Gastroesophageal sphincter (tissue), 4 donors: Measurements from ENCODE around the gene ROBO1. TPM values are rescaled to one million over a fixed set of nuclear protein-coding genes. Genes with fewer than 3 reads are reported as not detected.

Source experiments
- ATAC-seq: fragments of 150-250 bp; one replicate; pipeline ENCODE4 v1.9.1; 2016; ENCODE audit warnings: mild to moderate bottlenecking, moderate library complexity
- H3K27ac ChIP-seq, 4 donors: fragments of 200-600 bp; sonication (generic) in 3 of 4; 1 replicate in 3 of 4; 2 replicates in 1 of 4; pipeline ENCODE4 v1.5.1; 2016 to 2019
- H3K27me3 ChIP-seq: fragments of 200-600 bp; sonication (generic); one replicate; pipeline ENCODE4 v1.5.1; 2019
- H3K36me3 ChIP-seq, 2 donors: fragments of 200-600 bp; sonication (generic); one replicate each; pipeline ENCODE4 v1.5.1; 2019; ENCODE audit warnings: control low read depth in 1 of 2
- H3K4me1 ChIP-seq, 3 donors: fragments of 200-600 bp; sonication (generic); 1 replicate in 2 of 3; 2 replicates in 1 of 3; pipeline ENCODE4 v1.5.1; 2016 to 2019; ENCODE audit warnings: control low read depth in 2 of 3
- H3K4me3 ChIP-seq, 2 donors: fragments of 200-600 bp; sonication (generic); one replicate each; pipeline ENCODE4 v1.5.1; 2019; ENCODE audit warnings: mild to moderate bottlenecking in 1 of 2, moderate library complexity in 1 of 2
- H3K9me3 ChIP-seq, 3 donors: fragments of 200-600 bp; sonication (generic); one replicate each; pipeline ENCODE4 v1.5.1; 2017 to 2019; ENCODE audit warnings: control low read depth in 2 of 3
- CTCF ChIP-seq, 4 experiments: fragments of 200-600 bp in 2 of 4; fragments of 450-650 bp in 2 of 4; sonication (generic) in 1 of 4; IDR thresholded peaks; one replicate each; pipeline ENCODE4 v1.5.1; 2017 to 2019; ENCODE audit warnings: antibody characterized with exemption in 4 of 4, mild to moderate bottlenecking in 2 of 4, moderate library complexity in 2 of 4
- EP300 ChIP-seq: sonication (generic); formaldehyde crosslinking; IDR thresholded peaks from one replicate; pipeline ENCODE4 v1.6.1; 2017; ENCODE audit warnings: antibody characterized with exemption, mild to moderate bottlenecking
- POLR2A ChIP-seq, 2 donors: fragments of 450-650 bp; IDR thresholded peaks; one replicate each; pipeline ENCODE4 v1.6.1; 2017; ENCODE audit warnings: antibody characterized with exemption in 2 of 2, mild to moderate bottlenecking in 2 of 2, moderate library complexity in 1 of 2
- POLR2AphosphoS5 ChIP-seq: sonication (generic); formaldehyde crosslinking; IDR thresholded peaks from one replicate; pipeline ENCODE4 v1.6.1; 2017; ENCODE audit warnings: antibody characterized with exemption
- WGBS, 2 donors: methylation state at CpG; one replicate each; pipeline ENCODE4 v1.1.5; 2018; ENCODE audit warnings: low coverage in 1 of 2; 5-methylcytosine and 5-hydroxymethylcytosine counted together
- total RNA-seq, 4 donors: library from RNA; depleted of rRNA; stranded (reverse); fragments of >200 nt; gene quantifications; one replicate each; pipeline ENCODE4 v1.1.0, GENCODE V29; 2016

Gene ROBO1
- total RNA-seq, 4 donors from 2014 or later: 9.7 to 15.3 (median 12.9) TPM

GRCh38 chr3:78712270-78712669 lies 1055.5 kb downstream of the ROBO1 start:
- no peak for TF ChIP-seq POLR2A (IDR thresholded peaks at IDR 0.05)
- TF ChIP-seq CTCF (IDR thresholded peaks at IDR 0.05): no peak
- no peak for TF ChIP-seq POLR2AphosphoS5
- TF ChIP-seq EP300: no peak
- Histone ChIP-seq H3K27me3 (no peaks in the 10 kb centered on the region), H3K4me1 (no peaks in the 10 kb centered on the region), H3K4me3 (no peak overlapping the region), H3K27ac (no peak overlapping the region), H3K36me3 (peaks cover 0 to 3% of the 10 kb centered on the region in 2 donors), H3K9me3 (no peaks in the 10 kb centered on the region)
- 86 to 93% methylated on average over 4 of the region's 4 CpGs for WGBS, 2 donors
- ATAC-seq: no peak

- Histone ChIP-seq H3K27me3 (no peaks in the 10 kb centered on the region), H3K36me3 (no peaks in the 10 kb centered on the region), H3K4me3 (no peak overlapping the region), H3K9me3 (no peaks in the 10 kb centered on the region), H3K4me1 (no peaks in the 10 kb centered on the region), H3K27ac (no peak overlapping the region)
- 95 to 97% methylated on average over 4 of the region's 4 CpGs for WGBS, 2 donors
- ATAC-seq: no peak
- no peak for TF ChIP-seq POLR2A (IDR thresholded peaks at IDR 0.05)
- no peak for TF ChIP-seq CTCF (IDR thresholded peaks at IDR 0.05)
- TF ChIP-seq EP300: no peak
- TF ChIP-seq POLR2AphosphoS5: no peak
Observed at GRCh38 chr3:78708565-78709073, 1059.2 kb downstream of the ROBO1 start.

GRCh38 chr3:78707609-78708008 lies 1060.2 kb downstream of the ROBO1 start:
- no peaks in the 10 kb centered on the region for H3K9me3 ChIP-seq
- no peaks in the 10 kb centered on the region for H3K27me3 ChIP-seq
- H3K27ac ChIP-seq: no peak overlapping the region
- TF ChIP-seq EP300 (no peak), POLR2AphosphoS5 (no peak), POLR2A (IDR thresholded peaks at IDR 0.05) (no peak), CTCF (IDR thresholded peaks at IDR 0.05) (no peak)
- ATAC-seq: no peak
- WGBS, 2 donors: 100% methylated on average over 2 of the region's 2 CpGs
- no peak overlapping the region for H3K4me3 ChIP-seq
- no peaks in the 10 kb centered on the region for H3K4me1 ChIP-seq
- H3K36me3 ChIP-seq: no peaks in the 10 kb centered on the region

GRCh38 chr3:78706906-78707523 lies 1060.8 kb downstream of the ROBO1 start:
- Histone ChIP-seq H3K9me3 (no peaks in the 10 kb centered on the region), H3K27ac (no peak overlapping the region), H3K27me3 (no peaks in the 10 kb centered on the region), H3K4me1 (no peaks in the 10 kb centered on the region), H3K36me3 (no peaks in the 10 kb centered on the region), H3K4me3 (no peak overlapping the region)
- no peak for TF ChIP-seq CTCF (IDR thresholded peaks at IDR 0.05)
- TF ChIP-seq POLR2AphosphoS5: no peak
- no peak for TF ChIP-seq POLR2A (IDR thresholded peaks at IDR 0.05)
- TF ChIP-seq EP300: no peak
- 49 to 55% methylated on average over 2 to 3 of the region's 3 CpGs for WGBS, 2 donors
- no peak for ATAC-seq

- Histone ChIP-seq H3K4me3 (no peak overlapping the region), H3K27ac (no peak overlapping the region), H3K27me3 (no peaks in the 10 kb centered on the region), H3K4me1 (no peaks in the 10 kb centered on the region), H3K36me3 (no peaks in the 10 kb centered on the region), H3K9me3 (no peaks in the 10 kb centered on the region)
- TF ChIP-seq EP300: no peak
- no peak for TF ChIP-seq CTCF (IDR thresholded peaks at IDR 0.05)
- no peak for TF ChIP-seq POLR2A (IDR thresholded peaks at IDR 0.05)
- TF ChIP-seq POLR2AphosphoS5: no peak
- no peak for ATAC-seq
- 50 to 59% methylated on average over 2 of the region's 2 CpGs for WGBS, 2 donors
Observed at GRCh38 chr3:78703944-78704343, 1063.9 kb downstream of the ROBO1 start.
